Measurements from ENCODE around the gene BARX1.

Gene BARX1

GRCh38 chr9:93949694-93950449 lies 5.3 kb downstream of the BARX1 start:
- no peak overlapping the region for H3K4me2 ChIP-seq (ENCODE audit: low read length)
- H3K79me2 ChIP-seq (ENCODE audit: low read length) = no peaks in the 10 kb centered on the region
- H4K20me1 ChIP-seq (ENCODE audit: insufficient read depth, low read length) = no peaks in the 10 kb centered on the region
- no peaks in the 10 kb centered on the region for H3K4me1 ChIP-seq (ENCODE audit: low read length)
- H2AFZ ChIP-seq (ENCODE audit: low read depth, low read length) = no peak overlapping the region
- TF ChIP-seq EZH2phosphoT487 (IDR thresholded peaks at IDR 0.05; ENCODE audit: low read depth) = no peak
- no peak for TF ChIP-seq CTCF (IDR thresholded peaks at IDR 0.05; ENCODE audit: low read depth, low read length)
- no peak overlapping the region for H3K4me3 ChIP-seq (ENCODE audit: low read length)
- H3K27ac ChIP-seq (ENCODE audit: low read length) = no peak overlapping the region
- H3K9me3 ChIP-seq (ENCODE audit: insufficient read depth, low read length) = no peaks in the 10 kb centered on the region
- H3K36me3 ChIP-seq (replicated peaks; ENCODE audit: low read depth, low read length) = no peaks in the 10 kb centered on the region
- H3K9ac ChIP-seq (ENCODE audit: low read length) = no peak overlapping the region
- H3K27me3 ChIP-seq (ENCODE audit: low read depth, low read length) = no peaks in the 10 kb centered on the region

- Histone ChIP-seq H3K4me2 (ENCODE audit: low read length) (no peak overlapping the region), H3K4me1 (ENCODE audit: low read length) (no peaks in the 10 kb centered on the region), H3K27ac (ENCODE audit: low read length) (no peak overlapping the region), H4K20me1 (ENCODE audit: insufficient read depth, low read length) (no peaks in the 10 kb centered on the region), H3K9ac (ENCODE audit: low read length) (no peak overlapping the region), H3K9me3 (ENCODE audit: insufficient read depth, low read length) (no peaks in the 10 kb centered on the region), H3K36me3 (replicated peaks; ENCODE audit: low read depth, low read length) (no peaks in the 10 kb centered on the region), H3K4me3 (ENCODE audit: low read length) (no peak overlapping the region), H2AFZ (ENCODE audit: low read depth, low read length) (no peak overlapping the region), H3K27me3 (ENCODE audit: low read depth, low read length) (no peaks in the 10 kb centered on the region), H3K79me2 (ENCODE audit: low read length) (no peaks in the 10 kb centered on the region)
- no peak for TF ChIP-seq EZH2phosphoT487 (IDR thresholded peaks at IDR 0.05; ENCODE audit: low read depth)
- TF ChIP-seq CTCF (IDR thresholded peaks at IDR 0.05; ENCODE audit: low read depth, low read length) = no peak
These were observed 6.0 kb downstream of the BARX1 start for GRCh38 chr9:93949073-93949693.

- Histone ChIP-seq H3K9me3 (ENCODE audit: insufficient read depth, low read length) (no peaks in the 10 kb centered on the region), H3K4me2 (ENCODE audit: low read length) (no peak overlapping the region), H3K9ac (ENCODE audit: low read length) (no peak overlapping the region), H3K27ac (ENCODE audit: low read length) (no peak overlapping the region), H3K27me3 (ENCODE audit: low read depth, low read length) (peaks cover 3% of the 10 kb centered on the region; the same call in 1 of the 2 replicates), H2AFZ (ENCODE audit: low read depth, low read length) (no peak overlapping the region), H3K79me2 (ENCODE audit: low read length) (no peaks in the 10 kb centered on the region), H3K4me3 (ENCODE audit: low read length) (no peak overlapping the region), H3K36me3 (replicated peaks; ENCODE audit: low read depth, low read length) (no peaks in the 10 kb centered on the region), H4K20me1 (ENCODE audit: insufficient read depth, low read length) (no peaks in the 10 kb centered on the region), H3K4me1 (ENCODE audit: low read length) (no peaks in the 10 kb centered on the region)
- TF ChIP-seq EZH2phosphoT487 (IDR thresholded peaks at IDR 0.05; ENCODE audit: low read depth) = no peak
- no peak for TF ChIP-seq CTCF (IDR thresholded peaks at IDR 0.05; ENCODE audit: low read depth, low read length)
These were observed 6.6 kb downstream of the BARX1 start for GRCh38 chr9:93948441-93949072.

- H4K20me1 ChIP-seq (ENCODE audit: insufficient read depth, low read length) = no peaks in the 10 kb centered on the region
- H3K79me2 ChIP-seq (ENCODE audit: low read length) = no peaks in the 10 kb centered on the region
- H3K9me3 ChIP-seq (ENCODE audit: insufficient read depth, low read length) = no peaks in the 10 kb centered on the region
- H2AFZ ChIP-seq (ENCODE audit: low read depth, low read length) = no peak overlapping the region
- TF ChIP-seq CTCF (IDR thresholded peaks at IDR 0.05; ENCODE audit: low read depth, low read length) (no peak), EZH2phosphoT487 (IDR thresholded peaks at IDR 0.05; ENCODE audit: low read depth) (no peak)
- no peak overlapping the region for H3K4me2 ChIP-seq (ENCODE audit: low read length)
- H3K27me3 ChIP-seq (ENCODE audit: low read depth, low read length) = peaks cover 12% of the 10 kb centered on the region
- H3K4me3 ChIP-seq (ENCODE audit: low read length) = no peak overlapping the region
- H3K36me3 ChIP-seq (replicated peaks; ENCODE audit: low read depth, low read length) = no peaks in the 10 kb centered on the region
- no peak overlapping the region for H3K9ac ChIP-seq (ENCODE audit: low read length)
- H3K27ac ChIP-seq (ENCODE audit: low read length) = no peak overlapping the region
- no peaks in the 10 kb centered on the region for H3K4me1 ChIP-seq (ENCODE audit: low read length)
These were observed 7.6 kb downstream of the BARX1 start for GRCh38 chr9:93947409-93948070.

Data from OCI-LY3 (cell line).